ENCODE measurements around the gene ROBO2.

DNA sequence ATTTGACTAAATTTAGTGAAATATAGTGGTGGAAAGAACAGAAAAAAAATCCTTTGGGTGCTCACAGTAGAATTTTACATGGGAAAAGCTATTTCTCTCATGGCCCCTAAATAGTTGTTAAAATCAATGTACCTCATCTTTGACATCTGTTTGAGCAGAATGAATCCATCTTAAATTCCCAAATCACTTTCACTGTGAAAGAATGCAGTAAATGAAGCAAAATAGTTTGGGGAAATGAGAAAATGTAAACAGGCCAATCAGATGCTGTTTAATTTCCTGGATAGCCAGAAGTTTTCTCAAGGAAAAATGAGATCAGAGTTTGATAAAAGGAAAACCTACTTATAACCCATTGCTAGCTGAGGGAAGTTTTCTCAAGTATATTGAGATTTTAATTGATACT is 406.9 kb downstream of the ROBO2 start:
- TF ChIP-seq CTCF (IDR thresholded peaks at IDR 0.05; ENCODE audit: poor library complexity, severe bottlenecking) = no peak
- TF ChIP-seq TAF1 (IDR thresholded peaks at IDR 0.05; ENCODE audit: low read depth) = no peak
- no peak for TF ChIP-seq RAD21 (conservative IDR thresholded peaks at IDR 0.05)
